ENCODE data around the gene RPL13.
"Not testable (repeated sequence)": the region's sequence is repeated elsewhere in the genome, so short reads cannot be mapped to it uniquely, and the experiment has no call there.

Gene RPL13

GRCh38 chr16:89562939-89563338, 2.5 kb downstream of the RPL13 start:
- DNase-seq (ENCODE audit: low read depth in 2 of 2) = no peak

- no peak for DNase-seq (ENCODE audit: low read depth in 2 of 2)
Observed at GRCh38 chr16:89563639-89564392, 3.3 kb downstream of the RPL13 start.

- DNase-seq (ENCODE audit: low read depth in 2 of 2) = no peak
Observed at GRCh38 chr16:89564476-89565255, 4.2 kb downstream of the RPL13 start.

- no peak for DNase-seq (ENCODE audit: low read depth in 2 of 2)
Observed at GRCh38 chr16:89565256-89565505, 4.7 kb downstream of the RPL13 start.

GRCh38 chr16:89565506-89566372, 5.3 kb downstream of the RPL13 start:
- DNase-seq (ENCODE audit: low read depth in 2 of 2) = no peak

- DNase-seq (ENCODE audit: low read depth in 2 of 2) = no peak
Observed at GRCh38 chr16:89567656-89568594, 7.4 kb downstream of the RPL13 start.

GRCh38 chr16:89569506-89570341, 9.2 kb downstream of the RPL13 start:
- no peak for DNase-seq (ENCODE audit: low read depth in 2 of 2)

- DNase-seq (ENCODE audit: low read depth in 2 of 2) = no peak
Observed at GRCh38 chr16:89570342-89570923, 10.0 kb downstream of the RPL13 start.

GRCh38 chr16:89570983-89571598, 10.6 kb downstream of the RPL13 start:
- not testable (repeated sequence) for DNase-seq (ENCODE audit: low read depth in 2 of 2)

- DNase-seq (ENCODE audit: low read depth in 2 of 2) = no peak
Observed at GRCh38 chr16:89571636-89572035, 11.2 kb downstream of the RPL13 start.

GRCh38 chr16:89572073-89572484, 11.6 kb downstream of the RPL13 start:
- no peak for DNase-seq (ENCODE audit: low read depth in 2 of 2)

GRCh38 chr16:89572485-89573205, 12.2 kb downstream of the RPL13 start:
- DNase-seq (ENCODE audit: low read depth in 2 of 2) = no peak

- no peak for DNase-seq (ENCODE audit: low read depth in 2 of 2)
Observed at GRCh38 chr16:89573826-89574680, 13.6 kb downstream of the RPL13 start.

- DNase-seq (ENCODE audit: low read depth in 2 of 2) = no peak
Observed at GRCh38 chr16:89574681-89575246, 14.3 kb downstream of the RPL13 start.

- DNase-seq (ENCODE audit: low read depth in 2 of 2) = no peak
Observed at GRCh38 chr16:89575247-89576152, 15.0 kb downstream of the RPL13 start, which contains the start of gene CPNE7. TSS of gene CPNE7 (plus strand) at chr16:89575758. CDS start at chr16:89575898, 140 bp downstream.

Data from stimulated activated CD8-positive, alpha-beta memory T cell treated with anti-CD3 and anti-CD28 coated beads, Interleukin-2, amount 100 ng/mL, for 1 hour (primary cell).